Right hindlimb (tissue), 1 donor: Measurements from ENCODE around the gene CLTA.
"Not testable (repeated sequence)": the region's sequence is repeated elsewhere in the genome, so short reads cannot be mapped to it uniquely, and the experiment has no call there.

ENCODE experiments used
- DNase-seq: peaks from one replicate; pipeline ENCODE4 v3.0.0-alpha.2; 2018

CLTA gene

DNA sequence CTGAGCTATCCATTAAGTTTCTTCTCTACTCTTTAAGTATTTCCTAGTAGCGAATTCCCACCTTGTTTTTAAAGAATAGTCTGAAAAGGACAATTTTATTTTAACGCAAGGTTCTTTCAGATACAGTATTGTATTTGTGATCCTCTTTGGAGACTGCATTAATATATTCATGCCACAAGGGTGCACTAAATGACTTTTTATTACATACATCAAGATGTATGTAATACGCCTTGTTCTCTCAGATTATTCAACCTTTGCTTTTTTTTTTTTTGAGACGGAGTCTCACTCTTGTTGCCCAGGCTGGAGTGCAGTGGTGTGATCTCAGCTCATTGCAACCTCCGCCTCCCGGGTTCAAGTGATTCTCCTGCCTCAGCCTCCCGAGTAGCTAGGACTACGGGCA is 57.3 kb downstream of the CLTA start:
- not testable (repeated sequence) for DNase-seq

- no peak for DNase-seq
These were observed 58.5 kb downstream of the CLTA start for GRCh38 chr9:36249189-36249588.

- no peak for DNase-seq
These were observed 59.4 kb downstream of the CLTA start for GRCh38 chr9:36250079-36250478.

DNA sequence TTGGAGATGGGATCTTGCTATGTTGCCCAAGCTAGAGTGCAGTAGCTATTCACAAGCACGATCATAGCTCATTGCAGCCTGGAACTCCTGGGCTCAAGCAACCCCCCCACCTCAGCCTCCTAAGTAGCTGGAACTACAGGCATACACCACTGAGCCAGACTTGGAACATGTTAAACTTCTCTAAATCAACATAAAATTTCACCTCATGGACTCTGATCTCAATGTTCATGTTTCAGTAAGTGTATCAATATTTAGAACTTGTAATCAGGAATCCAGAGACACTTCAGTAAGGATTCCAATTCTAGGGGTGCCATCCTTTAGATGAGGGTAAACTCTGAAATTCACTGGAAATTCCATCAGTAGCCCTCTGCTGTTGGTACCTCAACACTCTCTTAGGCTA is 60.7 kb downstream of the CLTA start:
- DNase-seq: no peak

- peak; percentile 99 for DNase-seq
These were observed 67.7 kb downstream of the CLTA start, which contains the start of gene GNE for GRCh38 chr9:36258208-36258995. GNE (minus strand) TSS chr9:36258448; CDS start chr9:36249355, 9,093 bp downstream.

- no peak for DNase-seq
These were observed 68.3 kb downstream of the CLTA start for GRCh38 chr9:36258996-36259533.
